NCI-H2107 treated with DMSO at 0.1 percent for 48 hours (cell line): Measurements from ENCODE around the gene C1orf226.
"Not testable (repeated sequence)": the region's sequence is repeated elsewhere in the genome, so short reads cannot be mapped to it uniquely, and the experiment has no call there.

Source experiments
- DNase-seq: peaks from one replicate; lab custom pipeline; 2025; ENCODE audit not compliant: unreplicated experiment; lab: John Stamatoyannopoulos, UW

C1orf226 gene

GRCh38 chr1:162404550-162405160 lies 23.1 kb downstream of the C1orf226 start:
- no peak for DNase-seq

GRCh38 chr1:162405800-162406199 lies 24.3 kb downstream of the C1orf226 start:
- no peak for DNase-seq

- DNase-seq = no peak
Measured at GRCh38 chr1:162406811-162407210, 25.3 kb downstream of the C1orf226 start.

- no peak for DNase-seq
Measured at GRCh38 chr1:162407539-162407938, 26.0 kb downstream of the C1orf226 start.

GRCh38 chr1:162412002-162412401 lies 30.5 kb downstream of the C1orf226 start, which contains the start of gene SH2D1B:
Gene SH2D1B, minus strand, starts transcription at chr1:162412136. Its CDS starts 120 bp downstream, at chr1:162412016.
- DNase-seq = no peak

- DNase-seq = no peak
Measured at GRCh38 chr1:162416215-162416614, 34.7 kb downstream of the C1orf226 start.

- DNase-seq = no peak
Measured at GRCh38 chr1:162416909-162417308, 35.4 kb downstream of the C1orf226 start.

- no peak for DNase-seq
Measured at GRCh38 chr1:162417650-162418049, 36.1 kb downstream of the C1orf226 start.

GRCh38 chr1:162418584-162418983 lies 37.1 kb downstream of the C1orf226 start:
- not testable (repeated sequence) for DNase-seq

GRCh38 chr1:162419450-162419931 lies 38.0 kb downstream of the C1orf226 start:
- not testable (repeated sequence) for DNase-seq

GRCh38 chr1:162420120-162420519 lies 38.6 kb downstream of the C1orf226 start:
- DNase-seq = no peak

- no peak for DNase-seq
Measured at GRCh38 chr1:162421258-162422164, 40.0 kb downstream of the C1orf226 start.

- no peak for DNase-seq
Measured at GRCh38 chr1:162422662-162423375, 41.3 kb downstream of the C1orf226 start.

- no peak for DNase-seq
Measured at GRCh38 chr1:162430583-162430982, 49.1 kb downstream of the C1orf226 start.

- DNase-seq = not testable (repeated sequence)
Measured at GRCh38 chr1:162432977-162433713, 51.6 kb downstream of the C1orf226 start.
